HG03025 (cell line): Measurements from ENCODE around the gene NFIX.

Experiments used
- ATAC-seq: cut with Tn5 transposase; IDR thresholded peaks from one replicate; pipeline ENCODE4 v1.9.1; 2021; ENCODE audit warnings: mild to moderate bottlenecking, moderate library complexity; ENCODE audit not compliant: unreplicated experiment, low FRiP score

The NFIX gene

GRCh38 chr19:12987190-12987589, 8.1 kb upstream of the NFIX start:
- ATAC-seq = no peak

GRCh38 chr19:12987781-12988180, 7.5 kb upstream of the NFIX start:
- no peak for ATAC-seq

- no peak for ATAC-seq
Observed at GRCh38 chr19:12990431-12990830, 4.8 kb upstream of the NFIX start.

- no peak for ATAC-seq
Observed at GRCh38 chr19:12990853-12991252, 4.4 kb upstream of the NFIX start.

GRCh38 chr19:12991296-12991695, 4.0 kb upstream of the NFIX start:
- ATAC-seq = no peak

GRCh38 chr19:12992729-12993128, 2.5 kb upstream of the NFIX start:
- ATAC-seq = no peak

- no peak for ATAC-seq
Observed at GRCh38 chr19:12993562-12993961, 1.7 kb upstream of the NFIX start.

GRCh38 chr19:12995596-12996405, 526 bp downstream of the NFIX start:
- ATAC-seq = no peak

GRCh38 chr19:12996406-12997094, 1.3 kb downstream of the NFIX start:
- no peak for ATAC-seq

GRCh38 chr19:12997179-12997966, 2.1 kb downstream of the NFIX start:
- ATAC-seq = no peak

GRCh38 chr19:12997967-12998940, 3.0 kb downstream of the NFIX start:
- no peak for ATAC-seq

- ATAC-seq = no peak
Observed at GRCh38 chr19:13001166-13001501, 5.9 kb downstream of the NFIX start.

- no peak for ATAC-seq
Observed at GRCh38 chr19:13001502-13002165, 6.4 kb downstream of the NFIX start.

- no peak for ATAC-seq
Observed at GRCh38 chr19:13002166-13002898, 7.1 kb downstream of the NFIX start.

- ATAC-seq = no peak
Observed at GRCh38 chr19:13003081-13003480, 7.8 kb downstream of the NFIX start.

GRCh38 chr19:13004273-13004672, 9.0 kb downstream of the NFIX start:
- ATAC-seq = no peak

GRCh38 chr19:13005253-13005652, 10.0 kb downstream of the NFIX start:
- ATAC-seq = no peak

GRCh38 chr19:13005861-13006370, 10.6 kb downstream of the NFIX start:
- ATAC-seq = no peak
